Smooth muscle cell of the brain vasculature (primary cell): ENCODE results near the gene ITGA3.

Experiments used
- DNase-seq: peaks from one replicate; pipeline ENCODE4 v3.0.0-alpha.2; 2012; ENCODE audit warnings: low read depth, low spot score

The ITGA3 gene

DNA sequence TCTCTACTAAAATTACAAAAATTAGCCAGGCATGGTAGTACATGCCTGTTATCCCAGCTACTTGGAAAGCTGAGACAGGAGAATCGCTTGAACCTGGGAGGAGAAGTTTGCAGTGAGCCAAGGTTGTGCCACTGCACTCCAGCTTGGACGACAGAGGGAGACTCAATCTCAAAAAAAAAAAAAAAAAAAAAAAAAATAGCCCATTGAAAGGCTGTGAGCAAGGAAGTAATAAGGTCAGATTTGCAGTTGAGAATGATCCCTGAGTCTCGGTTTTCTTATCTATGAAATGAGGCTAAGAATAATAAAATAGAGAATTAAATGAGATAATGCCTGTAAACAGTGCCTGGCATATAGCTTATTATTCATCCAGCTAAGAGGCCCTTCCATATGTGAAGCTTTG, 37.9 kb downstream of the ITGA3 start:
- no peak for DNase-seq

DNA sequence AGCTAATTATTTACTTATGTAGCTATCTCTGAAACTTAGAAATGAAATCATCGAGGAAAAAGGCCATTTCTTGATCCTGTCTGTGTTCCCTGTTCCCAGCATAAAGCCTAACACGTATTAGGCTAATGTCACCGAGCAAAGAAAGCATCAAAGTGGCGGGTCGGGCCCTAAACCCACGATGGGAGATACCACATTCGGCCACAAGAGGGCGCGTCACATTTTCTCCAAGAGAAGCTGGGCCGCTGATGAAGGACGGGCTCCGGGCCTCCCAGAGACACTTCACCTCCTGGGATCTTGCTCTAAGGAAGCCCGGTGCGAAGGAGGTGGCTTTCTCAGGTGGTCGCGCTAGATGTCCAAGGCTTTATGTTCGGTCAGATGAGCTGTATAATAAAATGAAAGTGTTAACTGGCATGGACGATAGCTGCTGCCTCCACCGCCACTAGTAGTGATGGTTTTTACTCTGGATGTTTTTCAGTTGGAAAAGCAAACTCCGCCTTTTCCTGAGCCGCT, 38.4 kb downstream of the ITGA3 start:
- peak; percentile 85 for DNase-seq

DNA sequence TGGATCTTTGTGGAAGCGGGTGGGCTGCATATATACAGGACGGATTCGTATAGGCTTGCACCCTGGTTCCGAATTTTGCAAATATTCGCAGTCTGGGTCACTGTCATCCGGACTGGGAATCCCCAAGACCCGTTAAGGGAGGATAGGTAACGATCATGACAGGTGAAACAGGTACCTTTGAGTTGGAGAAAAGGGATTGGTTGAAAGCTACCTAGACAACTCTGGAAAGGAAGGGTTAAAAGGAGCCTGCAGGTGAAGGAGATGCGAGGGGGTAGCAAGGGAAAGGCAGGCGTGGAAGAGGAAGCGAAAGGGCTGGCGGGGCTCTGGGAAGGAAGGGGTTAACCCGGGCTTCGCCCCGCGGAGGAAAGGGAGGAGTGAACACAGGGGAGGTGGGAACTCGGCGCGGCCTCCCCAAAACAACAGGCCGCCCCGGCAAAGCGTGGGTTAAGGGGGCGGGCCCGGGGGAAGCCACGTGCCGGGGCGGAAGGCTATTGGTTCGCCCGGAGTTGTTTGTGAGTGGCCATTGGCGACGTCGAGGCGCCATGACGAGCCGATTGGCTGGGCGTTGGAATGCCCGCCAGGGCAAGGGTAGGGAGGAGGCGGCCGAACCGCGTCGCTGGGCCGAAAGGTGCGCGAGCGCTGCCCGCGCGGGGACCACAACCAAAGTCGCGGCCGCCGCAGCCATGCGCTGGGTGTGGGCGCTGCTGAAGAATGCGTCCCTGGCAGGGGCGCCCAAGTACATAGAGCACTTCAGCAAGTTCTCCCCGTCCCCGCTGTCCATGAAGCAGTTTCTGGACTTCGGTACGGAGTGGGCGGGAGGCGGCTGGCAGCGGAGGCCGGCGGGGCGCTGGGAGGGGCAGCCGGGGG, 39.1 kb downstream of the ITGA3 start, which contains the start of gene PDK2:
Gene PDK2, plus strand, starts transcription at position 599 of the 867 bp plus-strand sequence. Its CDS starts 85 bp downstream, at position 684.
- DNase-seq, result peak; percentile 90

DNA sequence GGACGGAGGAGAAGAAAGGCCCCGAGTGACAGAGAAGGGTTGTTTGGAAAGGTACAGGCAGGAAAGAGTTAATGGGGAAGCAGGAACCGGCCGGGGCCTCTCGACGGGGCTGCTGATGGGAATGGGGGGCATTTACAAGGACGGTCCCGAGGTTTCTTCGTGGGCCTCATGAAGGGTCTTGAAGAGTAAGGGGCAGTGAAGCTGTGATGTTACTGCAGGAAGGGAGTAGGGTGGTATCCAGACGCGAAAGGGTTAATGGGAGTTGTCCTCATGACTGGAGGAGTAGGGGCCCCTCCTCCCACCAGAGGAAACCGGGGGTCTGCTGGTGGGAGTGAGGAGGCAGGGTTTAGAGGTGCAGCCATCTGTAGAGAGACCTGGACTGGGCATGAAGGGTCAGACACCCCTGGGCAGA, 39.7 kb downstream of the ITGA3 start:
- no peak for DNase-seq

DNA sequence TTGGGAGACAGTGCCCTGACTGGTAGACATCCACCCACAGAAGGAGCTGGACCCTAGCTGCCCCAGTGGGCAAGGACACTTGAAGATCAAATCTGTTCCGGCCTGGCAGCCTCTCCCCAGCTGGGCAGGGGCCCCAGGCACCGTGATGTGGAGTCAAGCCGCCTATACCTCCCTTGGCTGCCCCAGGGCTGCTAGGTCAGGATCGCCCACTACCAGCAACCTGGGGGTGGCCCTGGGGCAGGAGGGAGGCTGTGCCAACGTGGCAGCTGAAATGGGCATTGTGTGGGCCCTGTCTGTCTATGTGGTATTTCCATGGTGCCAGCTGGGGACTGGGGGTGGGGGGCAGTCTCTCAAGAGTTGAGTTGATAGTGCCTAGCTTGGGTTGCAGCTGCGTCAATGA, 40.2 kb downstream of the ITGA3 start:
- no peak for DNase-seq

DNA sequence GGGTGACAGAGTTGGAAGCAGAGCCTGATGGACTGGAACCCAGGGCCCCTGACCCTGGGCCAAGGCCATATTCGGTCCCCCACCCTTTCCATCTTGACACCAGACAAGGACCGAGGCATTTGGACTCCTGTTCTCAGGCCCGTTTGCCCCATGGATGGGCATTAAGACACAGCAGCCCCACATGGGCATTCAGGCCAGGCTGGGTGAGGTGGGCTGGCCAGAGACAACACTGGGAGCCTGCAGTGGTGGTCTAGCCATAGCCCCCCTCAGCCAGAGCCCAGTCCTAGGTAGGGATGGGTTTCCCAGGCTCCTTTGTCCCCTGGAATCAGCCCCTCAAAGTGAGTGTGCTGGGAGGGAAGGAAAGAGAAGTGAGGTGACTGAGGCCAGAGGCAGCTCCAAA, 40.8 kb downstream of the ITGA3 start:
- no peak for DNase-seq

DNA sequence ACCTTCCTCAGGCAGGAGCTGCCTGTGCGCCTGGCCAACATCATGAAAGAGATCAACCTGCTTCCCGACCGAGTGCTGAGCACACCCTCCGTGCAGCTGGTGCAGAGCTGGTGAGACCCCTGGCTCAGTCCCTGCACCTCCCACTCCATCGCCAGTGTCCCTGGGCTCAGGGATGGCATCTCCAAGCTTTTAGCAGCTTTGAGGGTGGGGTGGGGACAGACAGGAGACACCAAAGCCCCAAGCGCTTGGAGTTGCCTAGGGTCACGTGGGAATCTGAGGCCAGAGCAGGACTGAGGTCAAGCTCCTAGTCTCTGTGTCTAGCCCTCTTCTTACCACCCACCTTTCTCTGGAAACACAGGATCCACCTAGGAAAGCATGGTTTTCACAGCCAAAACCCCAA, 41.5 kb downstream of the ITGA3 start:
- no peak for DNase-seq

DNA sequence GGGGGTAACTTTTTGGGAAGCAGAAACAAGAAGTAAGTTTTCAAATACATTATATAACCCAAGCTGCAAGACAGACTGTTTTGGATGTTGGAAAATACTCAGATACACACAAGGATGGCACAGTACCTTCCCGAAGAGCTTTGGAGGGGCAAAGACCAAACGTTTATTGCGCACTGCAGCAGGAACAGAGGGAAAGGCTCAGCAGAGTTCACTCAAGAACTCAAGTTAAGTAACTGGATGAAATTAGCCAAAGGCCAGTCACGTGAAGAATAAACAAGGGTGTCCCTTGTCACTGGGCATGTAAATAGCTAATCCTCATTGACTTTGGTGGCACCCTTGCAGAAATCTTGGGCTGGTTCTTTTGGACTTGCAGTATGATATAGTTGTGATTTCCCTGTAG, 42.0 kb downstream of the ITGA3 start:
- DNase-seq, result no peak

DNA sequence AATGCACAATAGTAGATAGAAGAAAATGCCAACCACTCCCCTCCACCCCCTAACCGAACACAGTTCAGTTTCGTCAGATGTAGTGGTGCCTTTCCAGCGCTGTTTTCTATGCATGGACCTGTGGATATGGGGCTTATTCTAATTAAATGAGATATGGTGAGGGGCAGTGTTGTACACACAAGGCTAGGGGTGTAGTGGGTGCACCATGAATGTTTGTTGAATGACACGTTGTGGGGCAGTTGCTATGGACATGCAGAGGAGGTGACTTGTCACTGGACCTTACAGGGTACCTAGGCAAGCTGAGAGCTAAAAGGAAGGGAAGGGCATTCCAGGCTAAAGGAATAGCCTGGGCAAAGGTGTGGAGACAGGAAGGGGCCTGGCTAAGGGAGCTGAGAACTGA, 42.7 kb downstream of the ITGA3 start:
- no peak for DNase-seq

DNA sequence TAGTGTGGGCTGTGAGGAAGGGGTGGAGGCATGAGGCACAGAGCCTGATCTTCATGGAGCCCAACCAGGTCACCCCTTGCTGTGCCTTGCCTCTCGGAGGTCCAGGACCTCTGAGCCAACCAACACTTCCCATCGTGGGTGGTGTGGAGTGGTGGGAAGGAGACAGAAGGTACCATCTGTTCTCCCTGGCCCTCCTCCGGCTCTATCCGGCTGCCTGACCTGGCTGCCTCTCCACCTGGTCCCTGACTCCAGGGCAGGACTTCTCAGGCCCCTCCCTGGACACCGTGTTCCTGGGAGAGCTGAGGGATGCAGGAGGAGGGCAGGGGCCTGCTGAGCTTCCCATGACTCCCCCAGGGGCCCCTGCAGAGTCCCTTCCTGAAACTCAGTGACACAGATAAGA, 43.1 kb downstream of the ITGA3 start:
- DNase-seq, result no peak

DNA sequence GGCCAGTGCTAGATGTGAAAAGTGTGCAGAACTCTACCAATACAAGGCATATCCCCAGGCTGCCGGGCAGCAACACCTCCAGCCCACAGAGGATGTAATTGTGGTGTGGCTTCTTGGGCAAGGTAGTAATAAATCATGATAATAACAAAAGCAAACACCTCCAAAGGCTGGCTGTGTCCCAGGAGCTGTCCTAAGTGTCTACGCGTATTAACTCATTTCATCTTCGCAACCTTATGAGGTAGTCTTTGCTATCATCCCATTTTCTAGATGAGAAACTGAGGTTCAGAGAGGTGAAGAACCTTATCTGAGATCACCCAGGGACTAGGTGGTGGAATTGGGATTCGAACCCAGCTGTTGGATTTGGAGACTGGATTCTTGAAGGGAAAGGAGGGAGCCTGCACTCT, 44.6 kb downstream of the ITGA3 start:
- no peak for DNase-seq

DNA sequence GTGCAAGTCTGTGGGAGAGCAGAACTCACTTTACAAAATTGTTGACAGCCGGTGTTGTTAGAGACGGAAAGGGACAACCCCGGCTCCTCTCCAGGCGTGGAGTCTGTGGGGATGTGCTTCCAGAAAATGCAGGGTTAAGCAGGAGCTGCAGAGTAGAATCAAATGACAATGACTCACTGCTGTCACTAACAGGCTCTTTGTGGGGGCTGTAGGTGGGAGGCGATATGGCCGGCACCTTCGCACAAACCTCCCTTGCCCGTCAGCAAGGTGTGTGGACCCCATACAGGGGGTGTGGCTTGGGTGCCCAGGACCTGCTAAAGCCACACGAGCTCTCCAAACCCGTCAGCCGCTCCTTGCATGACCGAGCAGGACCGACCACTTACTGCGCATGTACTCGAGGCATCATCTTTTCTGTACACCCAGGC, 45.0 kb downstream of the ITGA3 start:
- DNase-seq, result no peak

DNA sequence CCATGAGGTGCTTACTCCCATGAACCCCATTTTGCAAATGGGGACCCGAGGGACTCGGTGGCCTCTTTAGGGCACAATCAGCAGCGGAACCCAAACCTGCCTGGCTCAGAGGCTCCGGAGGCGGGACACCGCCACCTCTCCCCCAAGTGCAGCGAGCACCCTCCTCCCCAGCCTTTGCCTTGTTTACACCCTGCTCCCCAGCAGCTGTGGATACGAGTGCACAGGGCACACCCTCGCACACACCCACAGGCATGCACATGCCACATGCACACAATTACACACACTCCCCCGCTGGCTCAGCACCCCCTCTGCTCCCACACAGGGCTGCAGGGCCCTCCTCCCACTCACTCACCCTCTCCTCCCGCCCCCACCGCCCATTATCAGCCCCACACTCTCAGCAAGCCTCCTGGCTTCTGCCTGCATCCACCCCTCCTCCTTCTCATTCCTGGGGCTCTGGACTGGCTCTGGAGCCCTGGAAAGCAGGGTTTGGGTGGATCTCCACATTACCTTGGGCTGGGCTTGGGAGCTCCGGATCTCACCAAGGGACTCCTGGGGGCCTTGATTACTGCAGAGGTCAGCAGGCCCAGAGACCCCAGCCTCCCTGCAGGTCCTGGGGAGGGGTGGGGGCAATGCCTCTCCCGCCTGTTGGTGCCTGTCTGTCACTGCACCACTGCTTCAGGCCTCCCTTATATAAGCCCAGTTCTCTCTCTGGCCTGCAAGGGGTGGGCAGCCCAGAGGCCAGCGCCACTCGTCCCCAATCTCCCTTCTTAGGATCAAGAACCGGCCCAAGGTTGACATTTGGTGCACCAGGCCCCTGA, 45.6 kb downstream of the ITGA3 start:
- DNase-seq, result no peak

DNA sequence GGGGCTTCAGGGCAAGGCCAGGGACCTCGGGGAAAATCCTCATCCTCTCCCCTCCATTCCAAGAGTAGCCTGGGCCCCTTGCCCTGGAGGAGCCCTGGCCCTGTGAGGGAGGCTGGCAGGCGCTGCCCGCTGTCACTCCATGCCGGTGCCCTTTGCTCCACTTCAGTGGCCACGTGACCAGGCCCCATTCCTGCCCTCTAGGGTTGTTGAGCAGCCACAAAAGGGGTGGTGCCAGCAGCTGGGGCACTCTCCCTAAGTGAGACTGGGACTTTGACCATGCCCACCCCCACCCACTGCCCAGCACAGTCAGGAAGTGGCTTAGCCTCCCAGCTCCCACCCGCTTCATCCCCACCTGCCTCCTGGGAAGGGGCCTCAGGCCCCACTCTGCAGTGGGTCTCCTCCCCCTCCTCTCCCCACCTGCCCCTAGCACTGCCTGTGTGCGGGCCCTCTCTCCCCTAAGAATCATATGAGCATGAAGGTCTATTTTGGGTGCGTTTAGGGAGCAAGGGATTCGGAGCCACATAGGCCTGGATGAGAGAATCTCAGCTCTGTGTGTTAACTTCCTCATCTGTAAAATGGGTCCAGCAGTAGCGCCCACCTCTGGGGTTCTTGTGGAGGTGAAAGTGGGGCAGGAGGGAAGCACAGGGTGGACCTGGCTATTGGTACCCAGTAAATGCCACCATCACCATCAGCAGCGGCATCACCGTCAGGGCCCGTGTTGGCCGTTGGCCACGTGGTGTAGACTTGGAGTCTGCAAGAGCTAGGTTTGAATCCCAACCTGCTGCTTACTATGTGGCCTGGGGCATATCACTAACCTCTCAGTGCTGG, 46.5 kb downstream of the ITGA3 start:
- no peak for DNase-seq

DNA sequence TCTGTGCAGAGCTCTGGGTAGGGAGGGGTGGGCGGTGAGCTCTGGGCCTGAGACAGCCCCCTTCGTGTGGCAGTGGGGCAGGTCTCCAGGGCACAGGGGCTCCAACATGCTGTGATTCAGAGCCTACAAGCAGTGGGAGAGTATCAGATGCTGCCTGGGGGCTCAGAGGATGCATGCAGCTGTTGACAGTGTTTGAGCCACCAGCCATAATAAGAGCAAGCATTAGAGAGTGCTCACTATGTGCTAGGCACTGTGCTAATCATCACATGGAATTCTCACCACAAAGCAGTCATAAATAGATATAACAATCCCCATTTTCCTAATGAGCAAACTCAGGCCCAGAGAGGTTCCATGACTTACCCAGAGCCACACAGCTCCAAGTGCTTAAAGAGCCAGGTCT, 47.3 kb downstream of the ITGA3 start:
- DNase-seq, result no peak

DNA sequence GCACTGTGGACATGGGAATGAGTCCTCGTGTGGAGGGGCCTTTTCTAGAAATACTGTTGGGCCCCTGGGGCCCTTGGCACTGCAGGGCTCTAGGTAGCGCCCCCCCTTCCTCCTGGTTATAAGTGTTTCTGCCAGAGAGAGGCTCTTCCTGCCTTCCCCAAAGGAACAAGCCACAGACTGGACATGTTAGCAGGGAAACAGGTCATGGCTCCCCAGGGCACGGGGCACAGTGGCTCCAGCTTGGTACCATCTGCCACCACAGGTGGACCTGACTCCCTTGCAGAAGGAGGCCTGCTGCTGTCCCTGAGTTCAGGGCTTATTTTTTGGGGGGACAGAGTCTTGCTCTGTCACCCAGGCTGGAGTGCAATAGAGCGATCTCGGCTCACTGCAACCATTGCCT, 48.0 kb downstream of the ITGA3 start:
- no peak for DNase-seq

DNA sequence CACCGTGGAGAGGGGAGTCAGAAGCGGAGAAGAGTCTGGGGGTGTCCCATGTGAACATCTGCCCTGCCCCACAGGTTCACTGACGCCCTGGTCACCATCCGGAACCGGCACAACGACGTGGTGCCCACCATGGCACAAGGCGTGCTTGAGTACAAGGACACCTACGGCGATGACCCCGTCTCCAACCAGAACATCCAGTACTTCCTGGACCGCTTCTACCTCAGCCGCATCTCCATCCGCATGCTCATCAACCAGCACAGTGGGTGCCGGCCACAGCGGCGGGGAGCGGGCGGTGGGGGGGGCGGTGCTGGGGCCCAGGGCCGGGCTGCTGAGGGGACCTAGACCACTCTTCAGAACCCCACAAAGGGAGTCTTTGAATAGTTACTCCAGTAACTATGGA, 49.9 kb downstream of the ITGA3 start:
- no peak for DNase-seq

DNA sequence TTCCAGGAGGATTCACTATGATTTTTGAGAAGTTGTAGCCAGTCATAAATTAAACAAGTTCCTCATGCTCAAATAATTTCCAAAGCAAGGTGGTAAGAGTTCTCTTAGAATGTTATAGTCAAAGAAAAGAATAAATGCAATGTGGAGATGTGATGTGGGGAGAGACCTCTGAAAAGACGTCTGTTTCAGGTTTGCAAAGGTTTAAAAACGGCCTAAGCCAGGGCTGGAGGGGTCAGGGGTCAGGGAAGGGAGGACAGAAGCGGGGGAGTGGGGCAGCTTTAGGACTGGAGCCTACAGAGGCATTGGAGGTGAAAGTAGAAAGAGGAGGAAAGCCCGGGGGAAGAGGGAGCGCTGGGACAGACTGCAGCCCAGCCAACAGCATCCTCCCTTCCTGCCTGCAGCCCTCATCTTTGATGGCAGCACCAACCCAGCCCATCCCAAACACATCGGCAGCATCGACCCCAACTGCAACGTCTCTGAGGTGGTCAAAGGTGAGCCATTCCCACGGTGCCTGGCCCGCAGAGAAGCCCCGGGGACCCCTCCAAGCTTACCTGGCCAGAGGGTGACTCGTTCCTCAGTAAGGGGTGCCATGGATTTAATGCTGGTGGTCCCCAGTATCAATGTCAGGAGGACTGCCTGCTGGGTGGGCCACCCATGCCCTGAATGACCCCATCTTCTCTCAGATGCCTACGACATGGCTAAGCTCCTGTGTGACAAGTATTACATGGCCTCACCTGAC, 50.7 kb downstream of the ITGA3 start:
- DNase-seq, result no peak

DNA sequence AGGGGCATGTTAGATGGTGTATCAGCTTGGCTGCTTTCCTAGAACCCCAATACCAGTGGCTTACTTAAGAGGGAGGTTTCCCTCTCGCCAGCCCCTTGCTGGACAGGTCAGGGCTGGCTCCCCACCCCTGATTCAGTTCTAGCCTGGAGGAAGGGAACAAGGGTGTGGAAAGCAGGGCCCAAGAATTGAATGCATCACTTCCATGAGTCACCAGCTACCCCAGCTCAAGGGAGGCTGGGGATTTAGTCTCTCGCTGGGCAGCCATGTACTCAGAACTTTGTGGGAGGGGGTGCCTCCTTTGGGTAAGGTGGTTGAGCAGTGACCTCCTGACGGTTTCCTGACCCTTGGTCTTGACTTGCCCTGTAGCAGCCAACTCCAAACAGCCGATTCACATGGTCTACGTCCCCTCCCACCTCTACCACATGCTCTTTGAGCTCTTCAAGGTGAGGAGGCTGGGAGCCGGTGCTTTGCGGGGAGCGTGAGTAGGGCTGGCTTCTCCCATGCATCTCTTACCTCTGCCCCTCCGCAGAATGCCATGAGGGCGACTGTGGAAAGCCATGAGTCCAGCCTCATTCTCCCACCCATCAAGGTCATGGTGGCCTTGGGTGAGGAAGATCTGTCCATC, 52.0 kb downstream of the ITGA3 start:
- no peak for DNase-seq

DNA sequence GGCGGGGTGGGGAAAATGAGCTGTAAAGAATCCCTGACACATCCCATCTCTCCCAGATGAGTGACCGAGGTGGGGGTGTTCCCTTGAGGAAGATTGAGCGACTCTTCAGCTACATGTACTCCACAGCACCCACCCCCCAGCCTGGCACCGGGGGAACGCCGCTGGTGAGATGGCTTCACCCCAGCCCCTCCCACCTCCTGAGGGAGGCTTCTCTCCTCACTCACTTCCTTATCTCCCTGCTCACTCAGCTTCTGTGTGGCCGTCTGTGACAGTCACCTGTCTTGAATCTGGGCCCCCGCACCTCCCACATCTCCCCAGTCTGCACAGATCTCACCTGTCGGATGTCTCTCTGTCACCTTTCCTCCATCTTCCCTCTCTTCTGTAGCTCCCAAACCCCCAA, 52.6 kb downstream of the ITGA3 start:
- DNase-seq, result no peak

DNA sequence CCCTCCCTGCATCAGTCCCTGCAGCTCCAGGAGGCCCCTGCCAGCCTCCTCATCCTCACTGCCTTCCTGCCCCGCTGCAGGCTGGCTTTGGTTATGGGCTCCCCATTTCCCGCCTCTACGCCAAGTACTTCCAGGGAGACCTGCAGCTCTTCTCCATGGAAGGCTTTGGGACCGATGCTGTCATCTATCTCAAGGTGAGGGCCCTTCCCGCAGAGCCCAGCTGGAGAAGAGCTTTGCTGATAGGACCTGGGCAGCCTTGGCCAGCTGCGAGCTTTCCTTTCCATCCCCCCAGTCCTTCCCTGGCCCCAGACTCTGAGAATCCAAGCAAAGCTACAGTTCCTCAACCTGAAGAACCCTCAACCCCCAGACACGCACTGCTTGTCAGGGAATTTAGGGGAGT, 53.3 kb downstream of the ITGA3 start:
- DNase-seq, result no peak
